Caco-2 (cell line): Measurements from ENCODE around the gene WNK2. TPM values are rescaled to one million over a fixed set of nuclear protein-coding genes. Genes with fewer than 3 reads are reported as not detected.

ENCODE experiments used
- BruUV-seq: library from RNA; stranded (reverse); fragments of 400-500 nt; replicated peaks from 2 replicates; lab custom pipeline; 2021; lab: Mats Ljungman, UMichigan
- CTCF ChIA-PET: fragments of 300-600 bp; sonication (Branson Sonifier 250); formaldehyde crosslinking; loops from one replicate; lab custom pipeline; 2022; ENCODE audit warnings: antibody characterized with exemption; lab: Charles Lee
- POLR2A ChIA-PET: fragments of 300-600 bp; sonication (Branson Sonifier 250); formaldehyde crosslinking; loops from one replicate; lab custom pipeline; 2022; ENCODE audit warnings: antibody characterized with exemption; lab: Charles Lee
- DNase-seq, 2 experiments: peaks; one replicate each; pipeline versions ENCODE4 v3.0.0 to v3.0.0-alpha.2; 2020 to 2022
- H3K27me3 ChIP-seq: replicated peaks from 2 replicates; pipeline ENCODE4 v1.6.0; 2011; ENCODE audit warnings: low read length; ENCODE audit not compliant: control insufficient read depth, insufficient read depth
- H3K36me3 ChIP-seq: 2 replicates; pipeline ENCODE4 v1.5.1; 2011; ENCODE audit warnings: low read length; ENCODE audit not compliant: control insufficient read depth, insufficient read depth
- H3K4me1 ChIP-seq: fragments of 250-450 bp; sonication (Bioruptor Pico); 2 replicates; pipeline ENCODE4 v1.5.1; 2020; ENCODE audit warnings: mild to moderate bottlenecking
- H3K4me3 ChIP-seq: 2 replicates; pipeline ENCODE4 v1.5.1; 2011; ENCODE audit warnings: low read depth, mild to moderate bottlenecking, control low read depth, low read length
- H3K9me3 ChIP-seq: fragments of 250-450 bp; sonication (Bioruptor Pico); 2 replicates; pipeline ENCODE4 v1.5.1; 2020; ENCODE audit warnings: mild to moderate bottlenecking, moderate library complexity
- H3K27ac Mint-ChIP-seq: one replicate; pipeline ENCODE4 v1.8.0; 2022; ENCODE audit warnings: mixed read lengths; ENCODE audit not compliant: unreplicated experiment
- H3K27me3 Mint-ChIP-seq: one replicate; pipeline ENCODE4 v1.8.0; 2022; ENCODE audit warnings: mixed read lengths; ENCODE audit not compliant: insufficient read depth, unreplicated experiment
- H3K36me3 Mint-ChIP-seq: one replicate; pipeline ENCODE4 v1.8.0; 2022; ENCODE audit warnings: mild to moderate bottlenecking, mixed read lengths; ENCODE audit not compliant: insufficient read depth, unreplicated experiment
- H3K4me1 Mint-ChIP-seq: one replicate; pipeline ENCODE4 v1.8.0; 2022; ENCODE audit warnings: low read depth, mixed read lengths; ENCODE audit not compliant: unreplicated experiment
- H3K4me3 Mint-ChIP-seq: one replicate; pipeline ENCODE4 v1.8.0; 2022; ENCODE audit warnings: mild to moderate bottlenecking, moderate library complexity, mixed read lengths; ENCODE audit not compliant: unreplicated experiment
- H3K9me3 Mint-ChIP-seq: one replicate; pipeline ENCODE4 v1.8.0; 2022; ENCODE audit warnings: mixed read lengths; ENCODE audit not compliant: unreplicated experiment
- CTCF ChIP-seq, 2 experiments: fragments of 200-600 bp in 1 of 2; IDR thresholded peaks; 1 replicate in 1 of 2; 2 replicates in 1 of 2; pipeline versions ENCODE4 v1.5.1 to v1.8.0; 2011 to 2022; ENCODE audit warnings: antibody characterized with exemption in 1 of 2, control low read depth in 1 of 2, inconsistent platforms in 1 of 2, low read depth in 1 of 2, low read length in 1 of 2, mild to moderate bottlenecking in 1 of 2, moderate library complexity in 1 of 2; ENCODE audit not compliant: insufficient read depth in 1 of 2, severe bottlenecking in 1 of 2, unreplicated experiment in 1 of 2
- intact Hi-C: fragments of 100-400 bp; cut with micrococcal nuclease; formaldehyde crosslinking; loops from one replicate; pipeline ENCODE4 v1.10.0; 2022; ENCODE audit not compliant: unreplicated experiment
- total RNA-seq: library from RNA; stranded (reverse); gene quantifications from 2 replicates; pipeline ENCODE4 v1.2.3, GENCODE V29; 2022

The WNK2 gene
- total RNA-seq, 1 experiment from 2014 or later: 21.7 TPM

- Histone ChIP-seq H3K4me3 (no peak overlapping the region), H3K27me3 (no peaks in the 10 kb centered on the region), H3K4me1 (no peaks in the 10 kb centered on the region), H3K36me3 (no peaks in the 10 kb centered on the region), H3K9me3 (no peaks in the 10 kb centered on the region)
- H3K4me3 Mint-ChIP-seq: no peak overlapping the region
- TF ChIP-seq CTCF (IDR thresholded peaks at IDR 0.05; ENCODE audit: insufficient read depth in 1 of 2, low read depth in 1 of 2, low read length in 1 of 2, severe bottlenecking in 1 of 2, unreplicated experiment in 1 of 2): no peak
- BruUV-seq: no TSS peak
- no peaks in the 10 kb centered on the region for H3K27me3 Mint-ChIP-seq
- no peaks in the 10 kb centered on the region for H3K4me1 Mint-ChIP-seq
- H3K27ac Mint-ChIP-seq: no peak overlapping the region
- ChIA-PET POLR2A (no interaction called here), CTCF (no interaction called here)
- no peaks in the 10 kb centered on the region for H3K36me3 Mint-ChIP-seq
- H3K9me3 Mint-ChIP-seq: no peaks in the 10 kb centered on the region
- no peak for DNase-seq
- intact Hi-C loops: no loop called here
Observed at GRCh38 chr9:93261735-93262523, 78.0 kb downstream of the WNK2 start.

GRCh38 chr9:93262537-93263310 lies 78.8 kb downstream of the WNK2 start:
- CTCF ChIA-PET: no interaction called here
- Mint-ChIP-seq H3K27ac (no peak overlapping the region), H3K4me1 (no peaks in the 10 kb centered on the region), H3K9me3 (no peaks in the 10 kb centered on the region), H3K36me3 (no peaks in the 10 kb centered on the region), H3K4me3 (no peak overlapping the region), H3K27me3 (no peaks in the 10 kb centered on the region)
- Histone ChIP-seq H3K27me3 (no peaks in the 10 kb centered on the region), H3K4me1 (no peaks in the 10 kb centered on the region), H3K4me3 (no peak overlapping the region), H3K36me3 (no peaks in the 10 kb centered on the region), H3K9me3 (no peaks in the 10 kb centered on the region)
- DNase-seq: no peak
- POLR2A ChIA-PET: no interaction called here
- no TSS peak for BruUV-seq
- intact Hi-C loops: no loop called here
- TF ChIP-seq CTCF (IDR thresholded peaks at IDR 0.05; ENCODE audit: insufficient read depth in 1 of 2, low read depth in 1 of 2, low read length in 1 of 2, severe bottlenecking in 1 of 2, unreplicated experiment in 1 of 2): no peak

DNA sequence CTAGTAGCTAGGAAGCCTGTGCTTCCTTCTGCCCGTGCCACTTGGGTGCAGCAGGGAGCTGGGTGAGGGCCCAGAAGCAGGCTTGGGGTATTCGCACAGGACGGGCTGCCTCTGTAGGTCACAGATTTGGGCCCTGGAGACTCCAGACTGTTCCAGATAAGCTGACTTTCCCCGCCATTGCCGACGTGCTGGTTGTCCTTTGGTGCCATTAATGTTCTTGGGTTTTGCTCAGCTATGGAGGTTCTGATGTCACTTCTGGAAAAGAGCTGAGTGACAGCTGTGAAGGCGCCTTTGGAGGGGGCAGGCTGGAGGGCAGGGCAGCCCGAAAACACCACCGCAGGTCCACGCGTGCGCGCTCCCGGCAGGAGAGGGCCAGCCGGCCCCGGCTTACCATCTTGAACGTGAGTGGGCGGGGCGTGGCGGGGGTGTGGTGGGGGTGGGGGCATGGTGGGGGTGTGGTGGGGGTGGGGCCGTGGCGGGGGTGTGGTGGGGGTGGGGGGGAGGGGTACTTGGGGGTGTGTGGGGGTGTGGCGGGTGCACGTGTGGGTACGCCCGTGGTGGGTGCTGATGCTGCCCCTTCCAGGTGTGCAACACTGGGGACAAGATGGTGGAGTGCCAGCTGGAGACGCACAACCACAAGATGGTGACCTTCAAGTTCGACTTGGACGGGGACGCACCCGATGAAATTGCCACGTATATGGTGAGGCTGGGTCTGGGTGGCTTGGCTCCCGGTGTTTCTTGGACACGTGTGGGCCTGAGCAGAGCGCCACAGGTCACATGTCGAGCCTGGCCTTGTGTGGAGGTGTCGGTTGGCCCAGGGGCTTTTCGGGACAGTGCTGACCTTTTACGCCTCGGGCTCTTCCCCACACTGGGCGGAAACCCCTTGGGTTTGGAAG lies 79.6 kb downstream of the WNK2 start:
- no peaks in the 10 kb centered on the region for H3K36me3 ChIP-seq
- BruUV-seq: no TSS peak
- Mint-ChIP-seq H3K9me3 (no peaks in the 10 kb centered on the region), H3K4me3 (no peak overlapping the region), H3K36me3 (no peaks in the 10 kb centered on the region), H3K27me3 (no peaks in the 10 kb centered on the region), H3K27ac (no peak overlapping the region), H3K4me1 (no peaks in the 10 kb centered on the region)
- DNase-seq: no peak
- H3K4me3 ChIP-seq: no peak overlapping the region
- no peak for TF ChIP-seq CTCF (IDR thresholded peaks at IDR 0.05; ENCODE audit: insufficient read depth in 1 of 2, low read depth in 1 of 2, low read length in 1 of 2, severe bottlenecking in 1 of 2, unreplicated experiment in 1 of 2)
- CTCF ChIA-PET: no interaction called here
- intact Hi-C loops: no loop called here
- H3K27me3 ChIP-seq: no peaks in the 10 kb centered on the region
- no peaks in the 10 kb centered on the region for H3K4me1 ChIP-seq
- POLR2A ChIA-PET: no interaction called here
- no peaks in the 10 kb centered on the region for H3K9me3 ChIP-seq
